ENCODE measurements around the gene ITGAX. TPM values are rescaled to one million over a fixed set of nuclear protein-coding genes. Genes with fewer than 3 reads are reported as not detected.

ITGAX gene
- total and polyA plus RNA-seq, 2 of the 8 experiments (the other 6 are each of a cell fraction or from before 2014, with no cell fraction given): 0.30 TPM; not detected in 1

- no peak overlapping the region for H4K8ac ChIP-seq (ENCODE audit: extremely low read depth, insufficient read depth, low read length)
- H2BK20ac ChIP-seq (ENCODE audit: low read length): 0 out of 2 replicates have a peak overlapping the region, but pooled peaks have one; percentile 21
- H3K36me3 ChIP-seq (ENCODE audit: control insufficient read depth in 2 of 4, insufficient read depth in 4 of 4, low read length in 3 of 4): no peaks in the 10 kb centered on the region
- FAIRE-seq (no peak), DNase-seq (ENCODE audit: low read depth in 1 of 2, low spot score in 2 of 2) (no peak)
- H3K4me3 ChIP-seq (ENCODE audit: extremely low read depth in 1 of 4, insufficient read depth in 2 of 4, low read depth in 3 of 4, low read length in 4 of 4): no peak overlapping the region
- peaks cover 10% of the 10 kb centered on the region for H3K23me2 ChIP-seq (ENCODE audit: low read depth, low read length)
- no peak overlapping the region for H4K91ac ChIP-seq (replicated peaks; ENCODE audit: insufficient read length, low read length)
- no peaks in the 10 kb centered on the region; a peak in 1 of 4 replicates for H3K9me3 ChIP-seq (ENCODE audit: insufficient read depth in 2 of 2, low read depth in 1 of 2, low read length in 1 of 2)
- H2BK5ac ChIP-seq (ENCODE audit: low read depth, low read length): no peak overlapping the region
- 70% methylated on average over 10 of the region's 10 CpGs; no CpG with 5 or more reads in 1 of the 2 experiments for WGBS, 2 experiments (ENCODE audit: extremely low coverage in 1 of 2, insufficient coverage in 1 of 2, insufficient read length in 1 of 2, insufficient replicate concordance in 2 of 2, low coverage in 1 of 2, low lambda C conversion rate in 2 of 2, missing lambda C conversion rate in 1 of 2)
- no peak overlapping the region for H2BK15ac ChIP-seq (ENCODE audit: low read length)
- 0 out of 2 replicates have a peak overlapping the region, but pooled peaks have one; percentile 75 for H2BK12ac ChIP-seq (ENCODE audit: low read depth, low read length)
- H3K27me3 ChIP-seq (replicated peaks in 1 of 4; ENCODE audit: control insufficient read depth in 3 of 4, extremely low read depth in 1 of 4, insufficient read depth in 3 of 4, low read length in 3 of 4): peaks cover 4 to 33% (median 27%) of the 10 kb centered on the region in 4 experiments
- H3K4me2 ChIP-seq (ENCODE audit: insufficient read depth in 1 of 2, low read depth in 2 of 2, low read length in 2 of 2): no peak overlapping the region
- no peak overlapping the region for H3K14ac ChIP-seq (ENCODE audit: insufficient read length)
- H2BK120ac ChIP-seq (replicated peaks; ENCODE audit: low read depth, low read length): no peak overlapping the region
- H3K4ac ChIP-seq (replicated peaks; ENCODE audit: insufficient read length, low read depth, low read length): no peak overlapping the region
- no peak overlapping the region for H2AFZ ChIP-seq (ENCODE audit: low read length)
- CTCF ChIA-PET (ENCODE audit: partially characterized antibody): interaction anchor here (1.1 to 1.4 kb wide), 2 partner anchors 116 to 175 kb away, joined by 3 read pairs; no protein-coding TSS in a partner anchor
- POLR2A ChIA-PET (ENCODE audit: partially characterized antibody): interaction anchor here (1.4 kb wide), 1 partner anchor 113 kb away, joined by 4 read pairs; no protein-coding TSS in a partner anchor
- H3K56ac ChIP-seq (replicated peaks; ENCODE audit: insufficient read length, low read depth, low read length): no peak overlapping the region
- peaks cover 0 to 25% (median 9%) of the 10 kb centered on the region in 4 experiments; a peak in 5 of 7 replicates for H3K4me1 ChIP-seq (replicated peaks in 1 of 4; ENCODE audit: control insufficient read depth in 3 of 4, insufficient read depth in 4 of 4, low read length in 3 of 4)
- H3K79me1 ChIP-seq (ENCODE audit: low read depth, low read length): no peaks in the 10 kb centered on the region; the same call in 1 of the 2 replicates
- H3K27ac ChIP-seq (ENCODE audit: low read depth, low read length): no peak overlapping the region
- peaks cover 0 to 10% of the 10 kb centered on the region in 2 experiments for H4K20me1 ChIP-seq (replicated peaks in 1 of 2; ENCODE audit: control insufficient read depth in 1 of 2, insufficient read depth in 2 of 2, low read length in 2 of 2)
- no peak overlapping the region for H3K9ac ChIP-seq (replicated peaks in 1 of 4; ENCODE audit: extremely low read depth in 1 of 4, low read depth in 3 of 4, low read length in 3 of 4)
- no peaks in the 10 kb centered on the region for H3K79me2 ChIP-seq (ENCODE audit: control insufficient read depth in 1 of 2, insufficient read depth in 2 of 2, low read length in 2 of 2)
- peak overlapping the region; percentile 65; the same call in 1 of the 2 replicates for H2AK5ac ChIP-seq (ENCODE audit: low read depth, low read length)
- no peak overlapping the region for H4K5ac ChIP-seq (ENCODE audit: insufficient read length, low read depth, low read length)
- no peak overlapping the region for H3K23ac ChIP-seq (ENCODE audit: insufficient read length)
- peak overlapping the region; percentile 60; the same call in 1 of the 2 replicates for H3K18ac ChIP-seq (ENCODE audit: extremely low read depth, low read length)
- TF ChIP-seq SIX5 (IDR thresholded peaks at IDR 0.05; ENCODE audit: low read depth, low read length) (no peak), GABPA (IDR thresholded peaks at IDR 0.05; ENCODE audit: borderline replicate concordance, insufficient read depth, low read length) (no peak), MAFK (IDR thresholded peaks at IDR 0.05; ENCODE audit: low read depth, low read length) (no peak), SP2 (IDR thresholded peaks at IDR 0.05; ENCODE audit: low read length) (no peak), GTF2F1 (IDR thresholded peaks at IDR 0.05; ENCODE audit: borderline replicate concordance, low read depth, low read length) (no peak), POLR2AphosphoS5 (IDR thresholded peaks at IDR 0.05; ENCODE audit: low read depth, low read length) (no peak), HDAC6 (IDR thresholded peaks at IDR 0.05; ENCODE audit: low read depth, low read length) (no peak), RXRA (IDR thresholded peaks at IDR 0.05; ENCODE audit: insufficient read depth, low read depth, low read length) (no peak), JUND (IDR thresholded peaks at IDR 0.05; ENCODE audit: low read length) (no peak), NANOG (IDR thresholded peaks at IDR 0.05; ENCODE audit: insufficient read depth, low read depth, low read length, poor library complexity, severe bottlenecking) (no peak), RBBP5 (IDR thresholded peaks at IDR 0.05; ENCODE audit: borderline replicate concordance, low read depth, low read length) (no peak), TCF12 (IDR thresholded peaks at IDR 0.05; ENCODE audit: low read depth, low read length) (no peak)
- TF ChIP-seq, protein P1, sequence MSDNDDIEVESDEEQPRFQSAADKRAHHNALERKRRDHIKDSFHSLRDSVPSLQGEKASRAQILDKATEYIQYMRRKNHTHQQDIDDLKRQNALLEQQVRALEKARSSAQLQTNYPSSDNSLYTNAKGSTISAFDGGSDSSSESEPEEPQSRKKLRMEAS (IDR thresholded peaks at IDR 0.05): no peak
These were observed 27.2 kb upstream of the ITGAX start for GRCh38 chr16:31327646-31328225.

Measured in H1 (cell line).